ENCODE measurements around the gene CAMSAP1.

- TF ChIP-seq SUZ12 (IDR thresholded peaks at IDR 0.05; ENCODE audit: extremely low read depth, insufficient read depth, insufficient read length) (no peak), YY1 (IDR thresholded peaks at IDR 0.05; ENCODE audit: insufficient read depth, insufficient read length) (no peak)
These were observed 22.5 kb upstream of the CAMSAP1 start for GRCh38 chr9:135929656-135930445.
